Osteoblast (primary cell): ENCODE data around the gene TAC3. TPM values are rescaled to one million over a fixed set of nuclear protein-coding genes. Genes with fewer than 3 reads are reported as not detected.

Experiments used
- DNase-seq: peaks from one replicate; pipeline ENCODE4 v3.0.0; 2011; ENCODE audit warnings: low spot score, mixed read lengths; ENCODE audit not compliant: insufficient read length; ENCODE audit errors: missing footprints
- H2AFZ ChIP-seq: 2 replicates; pipeline ENCODE4 v1.6.0; 2011; ENCODE audit warnings: mild to moderate bottlenecking, low read length
- H3K27ac ChIP-seq: 2 replicates; pipeline ENCODE4 v1.5.1; 2011; ENCODE audit warnings: mild to moderate bottlenecking, low read depth, low read length, moderate library complexity
- H3K27me3 ChIP-seq: 2 replicates; pipeline ENCODE4 v1.6.0; 2012; ENCODE audit warnings: mild to moderate bottlenecking, control low read depth, inconsistent platforms, low read length, moderate library complexity; ENCODE audit not compliant: insufficient read depth
- H3K36me3 ChIP-seq: 2 replicates; pipeline ENCODE4 v1.5.1; 2011; ENCODE audit warnings: mild to moderate bottlenecking, low read length, control low read depth, moderate library complexity; ENCODE audit not compliant: insufficient read depth
- H3K4me1 ChIP-seq: 2 replicates; pipeline ENCODE4 v1.5.1; 2011; ENCODE audit warnings: mild to moderate bottlenecking, low read length, control low read depth, moderate library complexity; ENCODE audit not compliant: insufficient read depth
- H3K4me2 ChIP-seq: 2 replicates; pipeline ENCODE4 v1.6.0; 2011; ENCODE audit warnings: mild to moderate bottlenecking, low read length; ENCODE audit not compliant: insufficient read depth
- H3K4me3 ChIP-seq: fragments of 200-600 bp; sonication (generic); 3 replicates; pipeline ENCODE4 v1.5.1; 2012; ENCODE audit warnings: mild to moderate bottlenecking, low read length, inconsistent platforms; ENCODE audit not compliant: insufficient read depth
- H3K79me2 ChIP-seq: 2 replicates; pipeline ENCODE4 v1.6.0; 2012; ENCODE audit warnings: mild to moderate bottlenecking, low read length, control low read depth, inconsistent platforms; ENCODE audit not compliant: insufficient read depth
- H3K9me3 ChIP-seq: 2 replicates; pipeline ENCODE4 v1.5.1; 2011; ENCODE audit warnings: low read depth, low read length, control low read depth
- H4K20me1 ChIP-seq: 2 replicates; pipeline ENCODE4 v1.6.0; 2012; ENCODE audit warnings: mild to moderate bottlenecking, low read length, control low read depth; ENCODE audit not compliant: insufficient read depth
- total RNA-seq: library from RNA; depleted of rRNA; stranded (reverse); fragments of >200 nt; gene quantifications from 2 replicates; pipeline ENCODE4 v1.2.3, GENCODE V29; 2012
- TF ChIP-seq, protein P1 (sequence below): IDR thresholded peaks from 2 replicates; pipeline ENCODE4 v1.5.1; 2011; ENCODE audit warnings: mild to moderate bottlenecking, low read depth, low read length, moderate library complexity; ENCODE audit errors: extremely low read depth

The TAC3 gene
- total RNA-seq, 1 donor, result not detected

DNA sequence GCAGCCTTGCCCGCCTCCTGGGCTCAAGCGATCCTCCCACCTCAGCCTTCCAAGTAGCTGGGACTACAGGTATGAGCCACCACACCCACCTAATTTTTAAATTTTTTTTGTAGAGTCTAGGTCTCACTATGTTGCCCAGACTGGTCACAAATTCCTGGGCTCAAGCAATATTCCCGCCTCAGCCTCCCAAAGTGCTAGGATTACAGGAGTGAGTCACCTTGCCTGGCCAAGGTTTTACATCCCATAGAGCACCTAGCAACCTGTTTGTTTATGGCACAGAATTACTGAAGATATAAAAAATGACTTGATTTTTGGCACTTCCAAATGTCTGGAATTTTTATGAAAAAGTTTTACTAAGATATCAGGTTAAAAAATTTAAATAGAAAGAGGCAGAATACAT lies 17.1 kb upstream of the TAC3 start:
- H3K27me3 ChIP-seq, result peaks cover 14% of the 10 kb centered on the region
- H3K4me1 ChIP-seq, result no peaks in the 10 kb centered on the region
- no peak overlapping the region for H3K27ac ChIP-seq
- H4K20me1 ChIP-seq, result no peaks in the 10 kb centered on the region
- no peak overlapping the region for H3K4me3 ChIP-seq
- DNase-seq, result no peak
- no peak overlapping the region for H3K4me2 ChIP-seq
- no peaks in the 10 kb centered on the region for H3K79me2 ChIP-seq
- TF ChIP-seq, protein P1, sequence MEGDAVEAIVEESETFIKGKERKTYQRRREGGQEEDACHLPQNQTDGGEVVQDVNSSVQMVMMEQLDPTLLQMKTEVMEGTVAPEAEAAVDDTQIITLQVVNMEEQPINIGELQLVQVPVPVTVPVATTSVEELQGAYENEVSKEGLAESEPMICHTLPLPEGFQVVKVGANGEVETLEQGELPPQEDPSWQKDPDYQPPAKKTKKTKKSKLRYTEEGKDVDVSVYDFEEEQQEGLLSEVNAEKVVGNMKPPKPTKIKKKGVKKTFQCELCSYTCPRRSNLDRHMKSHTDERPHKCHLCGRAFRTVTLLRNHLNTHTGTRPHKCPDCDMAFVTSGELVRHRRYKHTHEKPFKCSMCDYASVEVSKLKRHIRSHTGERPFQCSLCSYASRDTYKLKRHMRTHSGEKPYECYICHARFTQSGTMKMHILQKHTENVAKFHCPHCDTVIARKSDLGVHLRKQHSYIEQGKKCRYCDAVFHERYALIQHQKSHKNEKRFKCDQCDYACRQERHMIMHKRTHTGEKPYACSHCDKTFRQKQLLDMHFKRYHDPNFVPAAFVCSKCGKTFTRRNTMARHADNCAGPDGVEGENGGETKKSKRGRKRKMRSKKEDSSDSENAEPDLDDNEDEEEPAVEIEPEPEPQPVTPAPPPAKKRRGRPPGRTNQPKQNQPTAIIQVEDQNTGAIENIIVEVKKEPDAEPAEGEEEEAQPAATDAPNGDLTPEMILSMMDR, result no peak
- no peak overlapping the region for H2AFZ ChIP-seq
- H3K36me3 ChIP-seq, result no peaks in the 10 kb centered on the region
- no peaks in the 10 kb centered on the region for H3K9me3 ChIP-seq

DNA sequence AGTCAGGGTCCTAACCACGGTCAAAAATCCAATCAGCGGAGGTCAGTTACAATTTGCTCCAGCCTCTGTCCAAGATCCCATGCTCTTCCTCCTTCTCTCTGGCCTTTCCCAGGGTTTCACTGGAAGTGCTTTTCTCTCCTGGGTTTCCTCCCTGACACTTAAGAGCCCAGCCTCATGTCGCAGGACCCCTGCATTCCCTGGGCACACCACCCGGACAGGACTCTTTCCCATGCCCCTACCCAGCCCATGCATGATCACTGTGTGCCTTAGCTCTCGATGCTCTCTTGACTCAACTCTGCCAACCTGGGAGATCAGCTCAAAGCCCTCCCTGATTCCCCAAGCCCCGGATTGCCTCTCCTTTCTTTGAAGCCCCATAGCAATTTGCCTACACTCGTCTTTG lies 15.5 kb upstream of the TAC3 start:
- no peaks in the 10 kb centered on the region for H3K36me3 ChIP-seq
- H3K4me2 ChIP-seq, result no peak overlapping the region
- H3K27me3 ChIP-seq, result peaks cover 21% of the 10 kb centered on the region
- DNase-seq, result no peak
- TF ChIP-seq, protein P1, result no peak
- no peak overlapping the region for H3K27ac ChIP-seq
- H2AFZ ChIP-seq, result no peak overlapping the region
- no peaks in the 10 kb centered on the region for H4K20me1 ChIP-seq
- no peaks in the 10 kb centered on the region for H3K9me3 ChIP-seq
- no peak overlapping the region for H3K4me3 ChIP-seq
- no peaks in the 10 kb centered on the region for H3K79me2 ChIP-seq
- H3K4me1 ChIP-seq, result no peaks in the 10 kb centered on the region

DNA sequence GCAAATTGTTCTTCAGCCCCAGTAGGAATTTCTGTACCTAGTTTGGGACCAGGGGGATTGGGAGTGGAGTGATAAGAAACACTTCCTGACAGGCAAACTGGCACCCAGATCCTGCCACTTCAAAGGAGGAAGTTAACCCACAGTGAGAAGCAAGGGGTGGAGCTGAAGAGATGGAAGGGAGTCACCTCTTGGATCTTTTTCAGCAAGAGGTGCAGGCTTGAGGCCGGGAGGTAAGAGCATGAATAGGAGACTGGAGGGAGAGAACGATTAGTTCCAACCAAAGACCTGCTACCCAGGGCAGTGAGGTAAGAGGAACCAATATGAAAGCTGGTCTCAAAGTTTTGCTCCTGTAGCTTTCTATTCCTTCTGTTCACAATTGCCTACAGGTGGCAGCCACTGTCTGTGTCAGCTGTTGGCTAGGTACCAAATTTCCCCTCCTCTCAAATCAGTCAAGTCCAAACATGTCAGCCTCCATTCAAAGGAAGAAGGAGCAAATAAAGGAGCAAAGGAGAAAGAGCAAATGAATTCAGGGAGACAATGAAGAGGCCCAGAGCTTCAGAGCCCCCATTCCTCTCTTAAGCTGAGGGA lies 14.9 kb upstream of the TAC3 start:
- Histone ChIP-seq H3K9me3 (no peaks in the 10 kb centered on the region), H3K27ac (no peak overlapping the region), H3K79me2 (no peaks in the 10 kb centered on the region), H3K4me3 (no peak overlapping the region), H3K4me1 (no peaks in the 10 kb centered on the region), H3K27me3 (peaks cover 25% of the 10 kb centered on the region), H4K20me1 (no peaks in the 10 kb centered on the region), H3K36me3 (no peaks in the 10 kb centered on the region), H3K4me2 (no peak overlapping the region), H2AFZ (no peak overlapping the region)
- TF ChIP-seq, protein P1, result no peak
- DNase-seq, result no peak

DNA sequence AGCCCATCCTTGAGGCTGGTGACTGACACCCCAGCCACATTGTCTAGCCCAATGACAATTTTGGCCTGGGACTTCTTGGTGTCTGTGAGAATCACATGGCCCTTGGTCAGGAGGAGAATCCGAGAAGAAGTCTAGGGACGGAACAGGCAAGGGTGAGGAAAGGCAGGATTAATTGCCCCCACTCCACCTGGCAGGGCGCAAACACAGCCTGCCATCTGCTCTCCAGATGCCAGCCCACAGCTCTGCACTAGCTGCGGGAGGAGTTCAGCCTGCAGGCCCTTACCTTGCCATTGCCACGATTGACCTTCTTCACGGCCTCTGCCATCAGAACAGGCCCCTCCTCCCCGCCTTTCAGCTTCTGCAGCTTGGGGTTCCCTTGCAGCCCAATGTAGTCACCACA lies 13.1 kb upstream of the TAC3 start:
- no peak for DNase-seq
- Histone ChIP-seq H3K36me3 (no peaks in the 10 kb centered on the region), H4K20me1 (no peaks in the 10 kb centered on the region), H2AFZ (no peak overlapping the region), H3K27me3 (peaks cover 23% of the 10 kb centered on the region), H3K4me1 (no peaks in the 10 kb centered on the region), H3K4me2 (no peak overlapping the region), H3K27ac (no peak overlapping the region), H3K79me2 (no peaks in the 10 kb centered on the region), H3K9me3 (no peaks in the 10 kb centered on the region), H3K4me3 (no peak overlapping the region)
- TF ChIP-seq, protein P1, result no peak
